Loucy (cell line): ENCODE results near the gene GSTT4.

ENCODE experiments used
- EZH2phosphoT487 ChIP-seq: fragments of 200-600 bp; IDR thresholded peaks from 2 replicates; pipeline ENCODE4 v1.6.1; 2018; ENCODE audit warnings: antibody characterized with exemption, mild to moderate bottlenecking, moderate library complexity, borderline replicate concordance
- TF ChIP-seq, protein P1 (sequence below): fragments of 200-600 bp; sonication (generic); conservative IDR thresholded peaks from 2 replicates; pipeline ENCODE4 v1.5.1; 2014; ENCODE audit warnings: mild to moderate bottlenecking, antibody characterized with exemption, low read length

DNA sequence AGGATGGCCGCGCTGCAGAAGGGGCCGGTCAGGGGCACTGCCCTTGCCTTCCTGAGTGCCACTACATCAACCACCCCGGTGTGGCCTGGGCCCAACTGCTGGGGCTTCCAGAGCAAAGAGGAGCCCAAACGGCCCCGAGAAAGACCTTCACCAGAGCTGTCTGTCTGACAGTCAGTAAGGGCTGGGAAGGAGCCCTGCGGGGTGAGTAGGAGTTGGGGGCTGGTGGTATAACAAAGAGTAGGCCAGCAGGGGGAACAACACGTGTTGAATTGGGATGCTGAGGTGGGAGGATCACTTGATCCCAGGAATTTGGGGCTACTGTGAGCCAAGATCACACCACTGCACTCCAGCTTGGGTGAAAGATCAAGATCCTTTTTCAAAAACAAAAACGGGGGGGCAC lies 3.9 kb downstream of the GSTT4 start:
- TF ChIP-seq, protein P1, sequence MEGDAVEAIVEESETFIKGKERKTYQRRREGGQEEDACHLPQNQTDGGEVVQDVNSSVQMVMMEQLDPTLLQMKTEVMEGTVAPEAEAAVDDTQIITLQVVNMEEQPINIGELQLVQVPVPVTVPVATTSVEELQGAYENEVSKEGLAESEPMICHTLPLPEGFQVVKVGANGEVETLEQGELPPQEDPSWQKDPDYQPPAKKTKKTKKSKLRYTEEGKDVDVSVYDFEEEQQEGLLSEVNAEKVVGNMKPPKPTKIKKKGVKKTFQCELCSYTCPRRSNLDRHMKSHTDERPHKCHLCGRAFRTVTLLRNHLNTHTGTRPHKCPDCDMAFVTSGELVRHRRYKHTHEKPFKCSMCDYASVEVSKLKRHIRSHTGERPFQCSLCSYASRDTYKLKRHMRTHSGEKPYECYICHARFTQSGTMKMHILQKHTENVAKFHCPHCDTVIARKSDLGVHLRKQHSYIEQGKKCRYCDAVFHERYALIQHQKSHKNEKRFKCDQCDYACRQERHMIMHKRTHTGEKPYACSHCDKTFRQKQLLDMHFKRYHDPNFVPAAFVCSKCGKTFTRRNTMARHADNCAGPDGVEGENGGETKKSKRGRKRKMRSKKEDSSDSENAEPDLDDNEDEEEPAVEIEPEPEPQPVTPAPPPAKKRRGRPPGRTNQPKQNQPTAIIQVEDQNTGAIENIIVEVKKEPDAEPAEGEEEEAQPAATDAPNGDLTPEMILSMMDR = no peak
- TF ChIP-seq EZH2phosphoT487 = no peak
